GM23338 (cell line): ENCODE measurements around the gene SLC5A12. TPM values are rescaled to one million over a fixed set of nuclear protein-coding genes. Genes with fewer than 3 reads are reported as not detected.

Experiments
- ATAC-seq: fragments of 200-7000 bp; cut with Tn5 transposase; 3 replicates; pipeline ENCODE4 v1.9.1; 2020
- DNase-seq: peaks from one replicate; pipeline ENCODE4 v3.0.0-alpha.2; 2015; ENCODE audit warnings: low spot score
- H2AFZ ChIP-seq: fragments of 200-600 bp; sonication (generic); 2 replicates; pipeline ENCODE4 v1.8.0; 2016; ENCODE audit warnings: antibody characterized with exemption, mild to moderate bottlenecking, moderate library complexity
- H3F3A ChIP-seq: fragments of 200-600 bp; sonication (generic); replicated peaks from 2 replicates; pipeline ENCODE4 v1.8.0; 2017; ENCODE audit warnings: antibody characterized with exemption, mixed run types, low read depth
- H3K27ac ChIP-seq: fragments of 200-600 bp; sonication (generic); 2 replicates; pipeline ENCODE4 v1.6.1; 2016; ENCODE audit warnings: low read depth
- H3K27me3 ChIP-seq: fragments of 200-600 bp; sonication (generic); 2 replicates; pipeline ENCODE4 v1.8.0; 2016; ENCODE audit warnings: mild to moderate bottlenecking, mixed run types, moderate library complexity; ENCODE audit not compliant: insufficient read depth
- H3K36me3 ChIP-seq: fragments of 200-600 bp; sonication (generic); 2 replicates; pipeline ENCODE4 v1.8.0; 2016; ENCODE audit warnings: mild to moderate bottlenecking; ENCODE audit not compliant: insufficient read depth
- H3K4me1 ChIP-seq: fragments of 200-600 bp; sonication (generic); 2 replicates; pipeline ENCODE4 v1.8.0; 2016; ENCODE audit warnings: mild to moderate bottlenecking, moderate library complexity; ENCODE audit not compliant: insufficient read depth
- H3K4me2 ChIP-seq: fragments of 200-600 bp; sonication (generic); 2 replicates; pipeline ENCODE4 v1.7.1; 2017; ENCODE audit warnings: mixed run types
- H3K4me3 ChIP-seq: fragments of 200-600 bp; sonication (generic); 2 replicates; pipeline ENCODE4 v1.6.1; 2016; ENCODE audit warnings: mixed run types
- H3K79me2 ChIP-seq: fragments of 200-600 bp; sonication (generic); replicated peaks from 2 replicates; pipeline ENCODE4 v1.8.0; 2017; ENCODE audit warnings: mild to moderate bottlenecking; ENCODE audit not compliant: insufficient read depth
- H3K9me2 ChIP-seq: fragments of 200-600 bp; sonication (generic); 2 replicates; pipeline ENCODE4 v1.8.0; 2017; ENCODE audit not compliant: insufficient read depth
- H4K20me1 ChIP-seq: fragments of 200-600 bp; sonication (generic); replicated peaks from 2 replicates; pipeline ENCODE4 v1.8.0; 2017; ENCODE audit warnings: mild to moderate bottlenecking; ENCODE audit not compliant: insufficient read depth
- H3K27ac Mint-ChIP-seq: 2 replicates; pipeline ENCODE4 v1.8.0; 2020; ENCODE audit warnings: inconsistent platforms, mild to moderate bottlenecking, moderate library complexity, mixed read lengths
- H3K27me3 Mint-ChIP-seq: 3 replicates; pipeline ENCODE4 v1.8.0; 2022; ENCODE audit warnings: low read depth, mild to moderate bottlenecking, moderate library complexity, mixed read lengths, inconsistent platforms; ENCODE audit not compliant: insufficient read depth, poor library complexity
- H3K36me3 Mint-ChIP-seq: 3 replicates; pipeline ENCODE4 v1.8.0; 2021; ENCODE audit warnings: low read depth, mild to moderate bottlenecking, inconsistent platforms, moderate library complexity, mixed read lengths
- H3K4me1 Mint-ChIP-seq: 3 replicates; pipeline ENCODE4 v1.8.0; 2020; ENCODE audit warnings: mild to moderate bottlenecking, inconsistent platforms, mixed read lengths
- H3K4me3 Mint-ChIP-seq: 3 replicates; pipeline ENCODE4 v1.8.0; 2021; ENCODE audit warnings: moderate library complexity, mild to moderate bottlenecking, inconsistent platforms, mixed read lengths
- H3K9me3 Mint-ChIP-seq: 3 replicates; pipeline ENCODE4 v1.8.0; 2020; ENCODE audit warnings: moderate library complexity, mild to moderate bottlenecking, inconsistent platforms, mixed read lengths
- CREB1 ChIP-seq: fragments of 250-450 bp; sonication (Bioruptor Pico); IDR thresholded peaks from 2 replicates; pipeline ENCODE4 v1.5.0; 2020; ENCODE audit warnings: low read depth, mild to moderate bottlenecking, moderate library complexity
- EZH2 ChIP-seq: fragments of 200-600 bp; sonication (generic); IDR thresholded peaks from one replicate; pipeline ENCODE4 v1.8.0; 2017; ENCODE audit warnings: antibody characterized with exemption, mild to moderate bottlenecking, low read depth; ENCODE audit not compliant: unreplicated experiment
- JUNB ChIP-seq: IDR thresholded peaks from one replicate; pipeline ENCODE4 v1.6.1; 2016; ENCODE audit warnings: antibody characterized with exemption; ENCODE audit not compliant: unreplicated experiment
- STAT1 ChIP-seq: IDR thresholded peaks from one replicate; pipeline ENCODE4 v1.6.1; 2016; ENCODE audit warnings: antibody characterized with exemption; ENCODE audit not compliant: unreplicated experiment
- ZNF114 ChIP-seq: fragments of 250-450 bp; sonication (Bioruptor Pico); IDR thresholded peaks from 2 replicates; pipeline ENCODE4 v1.5.0; 2020; ENCODE audit warnings: mild to moderate bottlenecking, moderate library complexity
- polyA plus RNA-seq: library from polyadenylated mRNA; unstranded; fragments of >200 nt; fragmentation: Nextera tagmentation; extraction: Ambion mirVana; gene quantifications from 2 replicates; pipeline ENCODE4 v1.2.1, GENCODE V29; 2016
- total RNA-seq: library from RNA; depleted of rRNA; stranded (reverse); fragments of >200 nt; shearing (Covaris generic); gene quantifications from 2 replicates; pipeline ENCODE4 v1.2.3, GENCODE V29; 2014
- TF ChIP-seq, protein P1 (sequence below): IDR thresholded peaks from one replicate; pipeline ENCODE4 v1.6.1; 2018; ENCODE audit warnings: antibody characterized with exemption; ENCODE audit not compliant: unreplicated experiment
- TF ChIP-seq, protein P2 (sequence below): fragments of 250-450 bp; sonication (Bioruptor Pico); IDR thresholded peaks from 2 replicates; pipeline ENCODE4 v1.5.0; 2020; ENCODE audit warnings: mild to moderate bottlenecking, moderate library complexity
- TF ChIP-seq, protein P3 (sequence below): IDR thresholded peaks from 2 replicates; pipeline ENCODE4 v1.6.1; 2016; ENCODE audit warnings: antibody characterized with exemption

The SLC5A12 gene
- total and polyA plus RNA-seq, 2 experiments from 2014 or later: 0.60 to 1.4 TPM

DNA sequence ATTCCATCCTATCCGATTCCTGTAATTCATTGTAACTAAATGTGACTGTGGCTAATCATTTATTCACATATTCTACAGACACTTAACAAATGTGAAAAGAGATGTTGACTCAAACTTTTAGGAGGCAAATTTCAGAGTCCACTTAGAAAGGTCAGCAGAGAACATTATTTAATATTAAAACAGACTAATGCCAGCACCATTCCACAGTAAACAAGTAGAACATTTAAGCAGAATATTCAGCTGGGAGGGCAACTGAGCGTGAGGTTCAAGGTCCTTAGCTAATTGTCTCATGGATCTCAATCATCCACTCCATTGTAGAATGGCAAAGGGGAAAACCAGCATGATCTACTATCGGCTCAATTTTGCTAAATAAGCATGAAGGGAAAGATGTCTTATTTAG, 5.1 kb upstream of the SLC5A12 start:
- no peaks in the 10 kb centered on the region for H3K4me1 ChIP-seq
- H4K20me1 ChIP-seq: no peaks in the 10 kb centered on the region
- Mint-ChIP-seq H3K36me3 (no peaks in the 10 kb centered on the region), H3K4me3 (no peak overlapping the region), H3K27ac (no peak overlapping the region), H3K4me1 (no peaks in the 10 kb centered on the region), H3K9me3 (no peaks in the 10 kb centered on the region), H3K27me3 (no peaks in the 10 kb centered on the region)
- no peak overlapping the region for H3K4me2 ChIP-seq
- H3K36me3 ChIP-seq: no peaks in the 10 kb centered on the region
- DNase-seq (no peak), ATAC-seq (no peak)
- TF ChIP-seq ZNF114 (CRISPR knock-in tag) (no peak), STAT1 (no peak), JUNB (no peak), EZH2 (no peak), CREB1 (CRISPR knock-in tag) (no peak)
- TF ChIP-seq, protein P1, sequence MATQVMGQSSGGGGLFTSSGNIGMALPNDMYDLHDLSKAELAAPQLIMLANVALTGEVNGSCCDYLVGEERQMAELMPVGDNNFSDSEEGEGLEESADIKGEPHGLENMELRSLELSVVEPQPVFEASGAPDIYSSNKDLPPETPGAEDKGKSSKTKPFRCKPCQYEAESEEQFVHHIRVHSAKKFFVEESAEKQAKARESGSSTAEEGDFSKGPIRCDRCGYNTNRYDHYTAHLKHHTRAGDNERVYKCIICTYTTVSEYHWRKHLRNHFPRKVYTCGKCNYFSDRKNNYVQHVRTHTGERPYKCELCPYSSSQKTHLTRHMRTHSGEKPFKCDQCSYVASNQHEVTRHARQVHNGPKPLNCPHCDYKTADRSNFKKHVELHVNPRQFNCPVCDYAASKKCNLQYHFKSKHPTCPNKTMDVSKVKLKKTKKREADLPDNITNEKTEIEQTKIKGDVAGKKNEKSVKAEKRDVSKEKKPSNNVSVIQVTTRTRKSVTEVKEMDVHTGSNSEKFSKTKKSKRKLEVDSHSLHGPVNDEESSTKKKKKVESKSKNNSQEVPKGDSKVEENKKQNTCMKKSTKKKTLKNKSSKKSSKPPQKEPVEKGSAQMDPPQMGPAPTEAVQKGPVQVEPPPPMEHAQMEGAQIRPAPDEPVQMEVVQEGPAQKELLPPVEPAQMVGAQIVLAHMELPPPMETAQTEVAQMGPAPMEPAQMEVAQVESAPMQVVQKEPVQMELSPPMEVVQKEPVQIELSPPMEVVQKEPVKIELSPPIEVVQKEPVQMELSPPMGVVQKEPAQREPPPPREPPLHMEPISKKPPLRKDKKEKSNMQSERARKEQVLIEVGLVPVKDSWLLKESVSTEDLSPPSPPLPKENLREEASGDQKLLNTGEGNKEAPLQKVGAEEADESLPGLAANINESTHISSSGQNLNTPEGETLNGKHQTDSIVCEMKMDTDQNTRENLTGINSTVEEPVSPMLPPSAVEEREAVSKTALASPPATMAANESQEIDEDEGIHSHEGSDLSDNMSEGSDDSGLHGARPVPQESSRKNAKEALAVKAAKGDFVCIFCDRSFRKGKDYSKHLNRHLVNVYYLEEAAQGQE: no peak
- TF ChIP-seq, protein P2, sequence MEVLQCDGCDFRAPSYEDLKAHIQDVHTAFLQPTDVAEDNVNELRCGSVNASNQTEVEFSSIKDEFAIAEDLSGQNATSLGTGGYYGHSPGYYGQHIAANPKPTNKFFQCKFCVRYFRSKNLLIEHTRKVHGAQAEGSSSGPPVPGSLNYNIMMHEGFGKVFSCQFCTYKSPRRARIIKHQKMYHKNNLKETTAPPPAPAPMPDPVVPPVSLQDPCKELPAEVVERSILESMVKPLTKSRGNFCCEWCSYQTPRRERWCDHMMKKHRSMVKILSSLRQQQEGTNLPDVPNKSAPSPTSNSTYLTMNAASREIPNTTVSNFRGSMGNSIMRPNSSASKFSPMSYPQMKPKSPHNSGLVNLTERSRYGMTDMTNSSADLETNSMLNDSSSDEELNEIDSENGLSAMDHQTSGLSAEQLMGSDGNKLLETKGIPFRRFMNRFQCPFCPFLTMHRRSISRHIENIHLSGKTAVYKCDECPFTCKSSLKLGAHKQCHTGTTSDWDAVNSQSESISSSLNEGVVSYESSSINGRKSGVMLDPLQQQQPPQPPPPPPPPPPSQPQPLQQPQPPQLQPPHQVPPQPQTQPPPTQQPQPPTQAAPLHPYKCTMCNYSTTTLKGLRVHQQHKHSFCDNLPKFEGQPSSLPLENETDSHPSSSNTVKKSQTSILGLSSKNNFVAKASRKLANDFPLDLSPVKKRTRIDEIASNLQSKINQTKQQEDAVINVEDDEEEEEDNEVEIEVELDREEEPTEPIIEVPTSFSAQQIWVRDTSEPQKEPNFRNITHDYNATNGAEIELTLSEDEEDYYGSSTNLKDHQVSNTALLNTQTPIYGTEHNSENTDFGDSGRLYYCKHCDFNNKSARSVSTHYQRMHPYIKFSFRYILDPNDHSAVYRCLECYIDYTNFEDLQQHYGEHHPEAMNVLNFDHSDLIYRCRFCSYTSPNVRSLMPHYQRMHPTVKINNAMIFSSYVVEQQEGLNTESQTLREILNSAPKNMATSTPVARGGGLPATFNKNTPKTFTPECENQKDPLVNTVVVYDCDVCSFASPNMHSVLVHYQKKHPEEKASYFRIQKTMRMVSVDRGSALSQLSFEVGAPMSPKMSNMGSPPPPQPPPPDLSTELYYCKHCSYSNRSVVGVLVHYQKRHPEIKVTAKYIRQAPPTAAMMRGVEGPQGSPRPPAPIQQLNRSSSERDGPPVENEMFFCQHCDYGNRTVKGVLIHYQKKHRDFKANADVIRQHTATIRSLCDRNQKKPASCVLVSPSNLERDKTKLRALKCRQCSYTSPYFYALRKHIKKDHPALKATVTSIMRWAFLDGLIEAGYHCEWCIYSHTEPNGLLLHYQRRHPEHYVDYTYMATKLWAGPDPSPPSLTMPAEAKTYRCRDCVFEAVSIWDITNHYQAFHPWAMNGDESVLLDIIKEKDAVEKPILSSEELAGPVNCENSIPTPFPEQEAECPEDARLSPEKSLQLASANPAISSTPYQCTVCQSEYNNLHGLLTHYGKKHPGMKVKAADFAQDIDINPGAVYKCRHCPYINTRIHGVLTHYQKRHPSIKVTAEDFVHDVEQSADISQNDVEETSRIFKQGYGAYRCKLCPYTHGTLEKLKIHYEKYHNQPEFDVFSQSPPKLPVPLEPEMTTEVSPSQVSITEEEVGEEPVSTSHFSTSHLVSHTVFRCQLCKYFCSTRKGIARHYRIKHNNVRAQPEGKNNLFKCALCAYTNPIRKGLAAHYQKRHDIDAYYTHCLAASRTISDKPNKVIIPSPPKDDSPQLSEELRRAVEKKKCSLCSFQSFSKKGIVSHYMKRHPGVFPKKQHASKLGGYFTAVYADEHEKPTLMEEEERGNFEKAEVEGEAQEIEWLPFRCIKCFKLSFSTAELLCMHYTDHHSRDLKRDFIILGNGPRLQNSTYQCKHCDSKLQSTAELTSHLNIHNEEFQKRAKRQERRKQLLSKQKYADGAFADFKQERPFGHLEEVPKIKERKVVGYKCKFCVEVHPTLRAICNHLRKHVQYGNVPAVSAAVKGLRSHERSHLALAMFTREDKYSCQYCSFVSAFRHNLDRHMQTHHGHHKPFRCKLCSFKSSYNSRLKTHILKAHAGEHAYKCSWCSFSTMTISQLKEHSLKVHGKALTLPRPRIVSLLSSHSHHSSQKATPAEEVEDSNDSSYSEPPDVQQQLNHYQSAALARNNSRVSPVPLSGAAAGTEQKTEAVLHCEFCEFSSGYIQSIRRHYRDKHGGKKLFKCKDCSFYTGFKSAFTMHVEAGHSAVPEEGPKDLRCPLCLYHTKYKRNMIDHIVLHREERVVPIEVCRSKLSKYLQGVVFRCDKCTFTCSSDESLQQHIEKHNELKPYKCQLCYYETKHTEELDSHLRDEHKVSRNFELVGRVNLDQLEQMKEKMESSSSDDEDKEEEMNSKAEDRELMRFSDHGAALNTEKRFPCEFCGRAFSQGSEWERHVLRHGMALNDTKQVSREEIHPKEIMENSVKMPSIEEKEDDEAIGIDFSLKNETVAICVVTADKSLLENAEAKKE (CRISPR knock-in tag): no peak
- TF ChIP-seq, protein P3, sequence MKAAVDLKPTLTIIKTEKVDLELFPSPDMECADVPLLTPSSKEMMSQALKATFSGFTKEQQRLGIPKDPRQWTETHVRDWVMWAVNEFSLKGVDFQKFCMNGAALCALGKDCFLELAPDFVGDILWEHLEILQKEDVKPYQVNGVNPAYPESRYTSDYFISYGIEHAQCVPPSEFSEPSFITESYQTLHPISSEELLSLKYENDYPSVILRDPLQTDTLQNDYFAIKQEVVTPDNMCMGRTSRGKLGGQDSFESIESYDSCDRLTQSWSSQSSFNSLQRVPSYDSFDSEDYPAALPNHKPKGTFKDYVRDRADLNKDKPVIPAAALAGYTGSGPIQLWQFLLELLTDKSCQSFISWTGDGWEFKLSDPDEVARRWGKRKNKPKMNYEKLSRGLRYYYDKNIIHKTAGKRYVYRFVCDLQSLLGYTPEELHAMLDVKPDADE: no peak
- H3K9me2 ChIP-seq: no peaks in the 10 kb centered on the region
- H3F3A ChIP-seq: no peaks in the 10 kb centered on the region
- no peaks in the 10 kb centered on the region for H3K27me3 ChIP-seq
- no peaks in the 10 kb centered on the region for H3K79me2 ChIP-seq
- no peak overlapping the region for H2AFZ ChIP-seq
- no peak overlapping the region for H3K27ac ChIP-seq
- no peak overlapping the region for H3K4me3 ChIP-seq
